Stimulated activated CD4-positive, alpha-beta T cell treated with anti-CD3 and anti-CD28 coated beads, Interleukin-2, amount 100 ng/mL, for 24 hours (primary cell): ENCODE data around the gene SND1.

ENCODE experiments used
- DNase-seq, 2 donors: peaks; one replicate each; pipeline ENCODE4 v3.0.0-alpha.2; 2020

The SND1 gene

DNA sequence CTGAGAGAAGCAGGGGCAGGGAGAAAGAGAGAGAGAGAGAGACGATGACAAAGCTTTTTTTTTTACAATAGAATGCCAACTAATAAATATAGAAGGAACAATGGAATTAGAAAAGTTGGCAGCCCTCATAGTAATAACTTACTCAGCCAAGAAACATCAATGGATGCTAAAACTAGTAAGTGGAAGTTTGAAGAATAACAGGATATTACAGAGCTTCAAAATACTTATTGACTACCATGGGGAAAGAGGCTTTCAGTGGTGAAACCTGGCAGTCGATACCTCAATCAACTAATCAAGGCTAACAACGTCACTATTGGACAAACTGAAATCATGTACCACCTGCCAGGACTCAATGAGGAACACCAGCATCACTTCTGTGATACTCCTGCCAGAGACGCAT is 479.7 kb downstream of the SND1 start:
- DNase-seq: no peak

DNA sequence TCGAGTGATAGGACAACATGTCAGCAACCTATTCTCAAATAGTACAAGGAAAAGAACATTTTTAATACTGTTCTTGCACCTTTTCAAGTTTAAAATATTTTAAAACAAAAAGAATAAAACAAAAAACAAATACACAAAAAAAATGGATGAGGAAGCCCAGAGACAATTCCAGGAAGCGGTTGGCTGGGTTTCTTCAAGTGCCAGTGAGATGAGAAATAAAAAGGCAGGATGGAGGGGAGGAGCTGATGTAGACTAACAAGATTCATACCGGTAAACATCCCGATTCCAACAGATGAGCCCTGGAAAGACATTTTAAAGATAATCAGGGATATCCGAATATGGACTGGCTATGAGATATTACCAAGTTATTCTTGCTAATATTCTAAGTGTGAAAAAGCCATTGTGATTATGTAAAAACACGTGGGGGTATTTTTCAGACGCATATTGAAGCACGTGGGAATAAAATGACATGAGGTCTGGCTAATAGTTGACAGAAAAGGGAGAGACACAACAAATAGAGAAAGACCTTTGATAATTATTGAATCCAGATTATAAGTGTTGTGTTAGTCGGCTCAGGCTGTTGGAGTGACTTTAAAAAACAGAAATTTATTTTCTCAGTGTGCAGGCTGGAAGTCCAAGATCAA is 480.6 kb downstream of the SND1 start:
- no peak for DNase-seq

DNA sequence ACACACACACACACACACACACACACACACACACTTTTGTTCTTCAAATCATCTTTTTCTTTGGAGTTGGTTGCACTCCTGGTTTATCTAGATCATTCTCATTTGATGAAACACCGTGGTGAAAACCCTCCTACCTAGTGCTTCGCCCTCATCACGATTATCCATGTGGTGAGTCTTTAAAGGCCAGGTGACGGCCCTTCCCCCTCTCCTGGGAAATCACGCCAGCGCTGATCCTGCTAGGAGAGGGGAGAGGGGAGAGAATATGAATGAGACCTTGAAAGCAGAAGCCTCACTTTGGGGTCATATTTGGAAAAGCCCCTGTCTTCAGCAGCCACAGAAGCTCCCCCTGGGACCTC is 483.1 kb downstream of the SND1 start:
- no peak for DNase-seq

DNA sequence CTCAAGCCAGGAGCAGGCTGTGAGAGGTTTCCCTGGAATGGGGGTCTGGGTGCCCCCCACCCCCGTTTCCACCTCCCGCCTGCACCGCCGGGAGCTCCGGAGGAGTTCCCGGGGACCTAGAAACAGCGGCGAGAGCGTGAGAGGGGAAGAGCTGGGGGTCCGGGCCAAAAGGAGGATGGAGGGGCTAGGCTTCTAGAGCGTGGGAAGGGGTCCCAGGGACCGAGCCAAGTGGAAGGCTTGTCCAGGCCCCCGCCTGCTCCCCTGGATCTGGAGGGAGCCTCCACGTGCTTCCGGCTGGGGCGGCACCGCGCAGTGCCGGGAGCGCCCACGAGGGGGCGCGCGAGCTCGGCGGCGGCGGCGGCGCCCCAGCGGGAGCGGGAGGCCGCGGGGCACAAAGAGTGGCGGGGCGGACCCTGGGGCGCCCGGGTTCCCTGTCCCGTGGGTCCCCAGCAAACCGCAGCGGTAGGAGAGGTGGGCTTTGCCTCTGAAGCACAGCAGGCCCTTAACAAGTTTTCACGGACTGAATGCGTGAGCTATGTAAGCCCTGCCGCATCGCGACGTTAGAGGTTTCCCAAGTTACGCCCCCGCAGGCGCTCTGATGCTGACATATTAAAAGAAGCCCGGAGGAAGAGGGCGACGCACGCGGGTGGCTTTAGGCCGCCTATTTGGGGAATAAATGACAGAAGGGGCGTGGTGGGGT is 483.7 kb downstream of the SND1 start:
- DNase-seq: peak; percentile 74 to 77

DNA sequence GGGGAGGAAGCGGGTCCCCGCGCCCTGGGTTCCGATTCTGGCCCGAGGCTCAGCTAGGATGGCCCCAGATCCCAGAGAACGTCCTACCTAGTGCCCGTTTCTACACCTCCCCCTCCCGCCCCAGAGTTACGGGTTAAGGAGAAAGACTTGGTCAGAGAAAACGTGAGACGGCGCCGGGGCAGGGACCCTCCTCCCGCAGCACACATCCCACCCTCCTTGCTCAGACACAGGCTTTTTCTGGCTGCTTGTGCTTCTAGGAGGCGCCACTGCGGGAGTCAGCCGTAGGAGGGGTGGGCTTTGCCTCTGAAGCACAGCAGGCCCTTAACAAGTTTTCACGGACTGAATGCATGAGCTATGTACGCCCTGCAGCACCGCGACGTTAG is 484.2 kb downstream of the SND1 start:
- no peak for DNase-seq

DNA sequence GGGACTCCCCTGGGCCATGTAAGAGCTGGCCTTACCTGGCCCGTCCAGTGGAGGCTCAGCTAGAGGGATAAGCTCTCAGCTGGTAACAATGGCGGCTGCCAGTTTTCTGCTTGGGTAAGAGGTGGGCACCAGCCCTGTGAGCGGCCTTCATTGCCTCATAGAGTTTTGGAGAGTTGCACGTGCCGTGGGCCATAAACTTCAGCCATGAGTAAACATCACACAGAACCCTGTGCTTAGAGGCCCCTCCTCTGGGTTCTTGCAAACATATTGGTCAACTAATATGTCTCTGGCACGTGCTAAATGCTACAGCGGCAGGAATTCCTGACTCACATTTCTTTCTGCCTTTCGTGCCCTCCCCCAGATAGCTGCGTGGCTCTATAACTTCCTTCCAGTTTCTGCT is 485.2 kb downstream of the SND1 start:
- no peak for DNase-seq

DNA sequence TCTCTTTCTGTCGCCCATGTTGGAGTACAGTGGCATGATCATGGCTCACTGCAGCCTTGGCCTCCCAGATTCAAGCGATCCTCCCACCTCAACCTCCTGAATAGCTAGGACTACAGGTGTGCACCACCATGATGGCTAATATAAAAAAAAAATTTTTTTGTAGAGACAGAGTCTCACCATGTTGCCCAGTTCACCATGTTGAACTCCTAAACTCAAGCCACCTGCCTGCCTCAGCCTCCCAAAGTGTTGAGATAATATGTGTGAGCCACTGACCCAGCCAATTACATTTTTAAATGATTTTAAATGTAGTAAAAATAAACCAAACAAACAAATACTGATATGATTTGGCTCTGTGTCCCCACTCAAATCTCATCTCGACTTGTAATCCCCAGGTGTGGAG is 487.4 kb downstream of the SND1 start:
- DNase-seq: no peak

DNA sequence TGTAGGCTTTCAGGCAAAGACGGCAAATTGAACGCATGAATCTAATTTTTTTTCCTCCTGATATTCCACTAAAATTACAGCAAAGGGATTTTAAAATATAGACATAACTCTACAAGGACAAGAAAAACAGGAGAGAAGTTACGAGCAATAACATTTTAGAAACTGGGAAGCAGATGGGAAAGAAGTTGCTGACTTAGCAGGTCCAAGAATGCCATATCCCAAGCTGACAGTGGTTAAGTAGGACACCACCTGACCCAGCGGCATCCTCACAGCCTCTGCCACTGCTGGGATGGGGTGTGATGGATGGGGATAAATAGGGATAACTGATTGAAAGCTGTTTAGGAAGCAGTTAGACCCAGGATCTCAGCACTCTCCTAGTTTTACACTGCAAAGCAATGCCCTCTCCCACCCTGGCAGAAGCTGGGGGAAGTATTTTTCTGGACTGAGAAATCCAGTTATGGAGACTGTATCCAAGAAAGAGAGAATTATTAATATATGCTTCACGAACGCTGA is 489.7 kb downstream of the SND1 start:
- no peak for DNase-seq
